Activated CD8-positive, alpha-beta memory T cell treated with anti-CD3 and anti-CD28 coated beads for 36 hours (primary cell): Measurements from ENCODE around the gene ANXA11. TPM values are rescaled to one million over a fixed set of nuclear protein-coding genes. Genes with fewer than 3 reads are reported as not detected.
"Not testable (repeated sequence)": the region's sequence is repeated elsewhere in the genome, so short reads cannot be mapped to it uniquely, and the experiment has no call there.

Experiments used
- CTCF ChIA-PET: fragments of 350-600 bp; sonication (Branson Sonifier 250); formaldehyde crosslinking; loops from one replicate; lab custom pipeline; 2021; ENCODE audit warnings: antibody characterized with exemption; lab: Charles Lee
- POLR2A ChIA-PET: fragments of 350-600 bp; sonication (Branson Sonifier 250); formaldehyde crosslinking; loops from one replicate; lab custom pipeline; 2021; ENCODE audit warnings: antibody characterized with exemption; lab: Charles Lee
- total RNA-seq, 2 experiments: library from RNA; stranded (reverse); gene quantifications; one replicate each; pipeline ENCODE4 v1.2.3, GENCODE V29; 2021

Gene ANXA11
- total RNA-seq, result 100 to 1,000 TPM; 195 to 208 TPM

- POLR2A ChIA-PET, result interaction anchor here (0.6 to 1.0 kb wide), 3 partner anchors 12 to 61 kb away, joined by 3 to 9 read pairs (median 3); no protein-coding TSS in a partner anchor
- CTCF ChIA-PET, result interaction anchor here (0.6 to 2.2 kb wide), 3 partner anchors 12 to 62 kb away, joined by 3 to 11 read pairs (median 4); no protein-coding TSS in a partner anchor
Measured at GRCh38 chr10:80205477-80206276, at the start of gene ANXA11. ANXA11 (minus strand) TSS chr10:80205537; CDS start chr10:80172861, 32,676 bp downstream.

DNA sequence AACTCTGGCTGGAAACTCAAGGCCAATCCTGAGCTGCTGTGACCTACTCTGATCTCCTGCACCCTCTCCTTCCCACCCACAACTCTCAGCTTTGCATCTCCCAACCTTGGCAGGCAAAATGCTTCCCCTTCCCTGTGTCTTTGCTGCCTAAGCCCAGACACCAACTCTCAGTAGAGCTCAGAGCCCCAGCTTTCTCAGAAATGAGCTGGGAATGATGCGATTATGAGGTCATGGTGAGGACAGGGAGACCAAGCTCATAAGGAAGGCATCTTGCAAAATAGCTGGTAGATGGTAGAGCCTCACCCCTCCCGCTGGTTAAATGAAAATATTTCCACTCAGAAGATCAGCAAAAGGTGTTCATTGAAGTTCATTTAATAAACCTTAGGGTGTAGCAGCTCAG, 49.4 kb upstream of the ANXA11 start:
- CTCF ChIA-PET, result not testable (repeated sequence)

DNA sequence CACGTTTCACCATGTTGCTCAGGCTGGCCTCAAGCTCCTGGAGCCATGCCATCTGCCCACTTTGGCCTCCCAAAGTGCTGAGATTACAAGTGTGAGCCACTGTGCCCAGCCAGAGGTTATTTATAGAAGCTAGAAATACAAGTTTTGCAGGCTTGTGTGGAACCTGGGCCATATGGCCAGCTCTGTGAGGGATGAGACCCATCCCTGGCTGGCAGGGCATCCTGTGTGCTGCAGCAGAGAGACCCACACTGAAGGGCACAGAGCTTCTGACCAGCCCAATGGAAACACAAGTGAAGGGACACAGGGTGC, 48.6 kb upstream of the ANXA11 start:
- POLR2A ChIA-PET, CTCF ChIA-PET: not testable (repeated sequence)

More for the DNA sequence above, 49.4 kb upstream of the ANXA11 start:
- POLR2A ChIA-PET, result not testable (repeated sequence)

DNA sequence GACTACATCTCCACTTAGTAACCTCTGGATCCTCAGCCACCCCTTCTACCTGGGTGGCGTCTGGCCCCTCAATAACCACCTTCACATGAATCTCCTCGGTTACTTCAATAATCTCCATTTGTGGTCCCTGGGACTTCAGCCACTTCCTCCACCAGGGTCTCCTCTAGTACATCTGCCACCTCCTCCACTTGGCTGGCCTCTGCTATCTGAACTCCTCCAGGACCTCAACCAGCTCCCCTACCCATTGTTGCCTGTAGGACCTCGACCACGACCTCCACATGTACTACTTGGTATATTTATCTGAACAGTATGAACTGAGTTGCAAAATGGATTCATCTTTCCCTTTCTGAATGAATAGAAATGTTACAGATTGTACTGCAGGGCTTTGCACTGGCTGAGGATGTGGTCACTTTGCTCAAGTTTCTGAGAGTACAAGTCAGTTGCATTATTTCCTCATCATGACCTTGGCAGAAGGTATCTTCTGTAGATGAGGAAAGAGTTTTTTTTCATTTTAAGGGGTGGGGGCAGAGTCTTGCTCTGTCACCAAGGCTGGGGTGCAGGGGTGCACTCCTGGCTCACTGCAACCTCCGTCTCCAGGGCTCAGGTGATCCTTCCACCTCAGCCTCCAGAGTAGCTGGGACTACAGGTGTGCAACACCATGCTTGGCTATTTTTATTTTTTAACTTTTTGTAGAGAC, 48.1 kb upstream of the ANXA11 start:
- ChIA-PET POLR2A (no interaction called here), CTCF (interaction anchor here (1.1 kb wide), 1 partner anchor 109 kb away, joined by 3 read pairs; no protein-coding TSS in a partner anchor)

- ChIA-PET POLR2A (no interaction called here), CTCF (interaction anchor here (1.1 kb wide), 1 partner anchor 108 kb away, joined by 3 read pairs; no protein-coding TSS in a partner anchor)
Measured at GRCh38 chr10:80252296-80252887, 47.1 kb upstream of the ANXA11 start.

DNA sequence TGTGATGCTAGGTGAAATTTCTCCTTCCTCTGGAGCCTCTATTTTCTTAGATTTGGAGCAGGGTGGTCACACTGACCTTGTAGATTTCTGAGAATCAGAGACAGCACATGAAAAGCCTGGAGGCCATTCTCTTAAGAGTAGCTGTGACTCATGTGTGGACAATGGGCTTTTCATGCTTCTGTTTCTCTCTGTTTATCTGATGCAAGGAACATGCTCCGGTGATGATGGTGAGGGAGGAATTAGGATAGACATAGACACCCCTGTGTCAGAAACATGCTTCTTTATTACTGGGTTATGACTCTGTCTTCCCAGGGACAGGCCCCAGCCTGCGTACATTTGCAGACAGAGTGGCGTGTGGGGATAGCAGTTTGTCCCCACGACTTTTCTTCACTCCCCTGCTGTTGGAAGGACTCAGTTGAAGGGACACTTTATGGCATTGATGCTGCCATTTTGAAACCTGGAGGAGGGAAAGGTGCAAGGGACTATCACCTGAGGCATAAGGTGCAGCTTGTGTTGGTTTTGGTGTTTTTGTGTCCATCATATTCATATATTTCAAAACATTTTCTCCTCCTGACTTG, 46.5 kb upstream of the ANXA11 start:
- CTCF ChIA-PET, POLR2A ChIA-PET: not testable (repeated sequence)

- POLR2A ChIA-PET, CTCF ChIA-PET: not testable (repeated sequence)
Measured at GRCh38 chr10:80250399-80250798, 45.1 kb upstream of the ANXA11 start.

DNA sequence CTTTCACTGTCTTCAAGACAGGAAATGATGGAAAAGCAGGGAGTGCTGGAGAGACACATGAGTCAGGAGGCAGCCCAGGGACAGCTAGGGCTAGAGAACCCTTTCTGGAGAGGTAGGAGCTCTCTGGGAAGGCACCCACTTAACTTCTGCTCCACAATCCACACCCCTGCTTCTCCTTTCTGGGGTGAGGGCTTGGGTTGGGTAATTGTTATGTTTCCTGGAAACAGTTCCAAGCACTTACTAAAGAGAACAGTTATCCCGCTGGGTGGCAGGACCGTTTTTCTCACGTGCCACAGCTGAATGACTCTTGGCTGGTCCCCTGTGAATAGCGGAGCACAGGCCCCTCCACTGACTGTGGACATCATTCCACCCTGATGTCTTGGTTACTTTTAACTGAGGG, 44.6 kb upstream of the ANXA11 start:
- CTCF ChIA-PET, POLR2A ChIA-PET: not testable (repeated sequence)

- CTCF ChIA-PET, POLR2A ChIA-PET: not testable (repeated sequence)
Measured at GRCh38 chr10:80247611-80248010, 42.3 kb upstream of the ANXA11 start.

DNA sequence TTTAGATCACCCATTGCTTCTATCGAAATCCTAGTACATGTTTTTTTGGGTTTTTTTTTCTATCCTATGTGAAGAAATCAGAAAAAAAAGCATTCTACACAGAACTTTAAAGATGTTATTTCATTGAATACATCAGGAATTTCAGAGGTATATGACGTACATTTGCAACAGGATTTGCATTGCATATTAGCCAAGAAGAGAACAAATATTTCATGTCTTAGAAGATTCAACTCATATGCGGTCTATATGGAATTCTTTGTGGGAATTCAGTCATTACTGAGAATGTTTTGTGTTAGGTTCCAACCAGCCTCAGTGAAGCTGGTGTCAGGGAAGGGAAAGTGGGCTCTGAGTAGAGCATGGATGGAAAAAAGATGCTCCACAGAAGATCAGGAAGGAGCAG, 39.0 kb upstream of the ANXA11 start:
- CTCF ChIA-PET, POLR2A ChIA-PET: not testable (repeated sequence)

- POLR2A ChIA-PET, CTCF ChIA-PET: not testable (repeated sequence)
Measured at GRCh38 chr10:80242341-80242740, 37.0 kb upstream of the ANXA11 start.

DNA sequence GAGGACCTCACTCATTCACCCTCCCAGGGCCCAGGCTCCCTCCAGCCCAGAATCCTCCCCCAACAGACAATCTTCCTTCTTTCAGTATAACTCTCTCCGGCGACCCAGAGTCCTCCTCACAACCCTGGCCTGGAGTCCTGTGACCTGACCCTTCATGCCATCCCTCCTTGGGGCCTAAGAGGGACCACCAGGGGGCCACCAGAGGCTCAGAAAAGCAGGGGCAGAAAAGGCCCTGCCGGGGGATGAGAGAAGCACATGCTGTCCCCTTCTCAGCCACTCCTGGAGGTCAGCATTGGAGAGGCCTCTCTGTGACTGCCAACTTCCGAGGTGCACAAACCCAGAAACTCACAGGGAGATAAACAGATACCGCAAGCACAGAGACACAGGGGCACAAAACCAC, 31.1 kb upstream of the ANXA11 start:
- CTCF ChIA-PET, POLR2A ChIA-PET: not testable (repeated sequence)

DNA sequence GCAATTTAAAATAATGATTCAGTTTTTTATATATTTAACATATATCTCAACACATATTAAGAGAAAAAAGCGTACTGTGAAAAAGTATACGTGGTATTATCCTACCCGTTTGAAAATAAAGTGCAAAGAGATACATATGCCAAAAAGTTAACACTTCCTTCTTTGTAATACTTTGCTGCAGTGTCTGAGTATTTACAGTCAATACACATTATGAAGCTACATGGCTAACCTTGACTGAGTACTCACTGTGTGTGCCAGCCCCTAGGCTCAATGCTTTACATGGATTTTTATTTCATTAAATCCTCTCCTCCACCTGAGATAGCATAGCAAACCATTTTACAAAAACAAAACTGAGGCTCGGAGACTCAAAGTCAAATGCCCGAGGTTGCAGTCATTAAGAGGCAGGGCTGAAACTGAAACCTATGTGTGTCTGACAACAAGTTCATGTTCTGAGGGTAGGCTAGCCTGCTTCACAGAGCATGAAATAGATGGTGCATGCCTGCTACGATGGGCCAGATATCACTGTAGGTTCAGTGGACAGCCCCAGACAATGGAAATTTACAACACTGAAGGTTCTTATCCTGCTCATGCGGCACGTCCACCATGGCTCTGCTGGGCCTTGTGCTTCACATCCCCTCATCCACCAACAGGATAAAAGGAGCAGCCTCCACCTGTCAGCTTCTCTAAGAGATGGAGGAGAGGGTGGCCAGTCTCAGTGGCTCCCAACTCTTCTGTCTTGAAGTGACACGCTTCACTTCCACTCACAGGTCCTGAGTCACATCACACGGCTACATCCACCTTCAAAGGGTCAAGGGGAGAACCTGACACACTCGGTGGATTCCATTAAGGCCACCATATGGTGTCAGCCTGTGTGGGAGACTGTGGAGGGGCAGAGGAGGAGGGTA, 29.2 kb upstream of the ANXA11 start:
- CTCF ChIA-PET, POLR2A ChIA-PET: not testable (repeated sequence)

GRCh38 chr10:80233871-80234270, 28.5 kb upstream of the ANXA11 start:
- CTCF ChIA-PET, POLR2A ChIA-PET: not testable (repeated sequence)

- CTCF ChIA-PET, POLR2A ChIA-PET: not testable (repeated sequence)
Measured at GRCh38 chr10:80226723-80227122, 21.4 kb upstream of the ANXA11 start.

GRCh38 chr10:80223031-80223419, 17.7 kb upstream of the ANXA11 start:
- POLR2A ChIA-PET, result not testable (repeated sequence)
- CTCF ChIA-PET, result interaction anchor here (1.0 to 3.1 kb wide), 4 partner anchors 67 to 115 kb away, joined by 4 to 43 read pairs (median 7); no protein-coding TSS in a partner anchor

DNA sequence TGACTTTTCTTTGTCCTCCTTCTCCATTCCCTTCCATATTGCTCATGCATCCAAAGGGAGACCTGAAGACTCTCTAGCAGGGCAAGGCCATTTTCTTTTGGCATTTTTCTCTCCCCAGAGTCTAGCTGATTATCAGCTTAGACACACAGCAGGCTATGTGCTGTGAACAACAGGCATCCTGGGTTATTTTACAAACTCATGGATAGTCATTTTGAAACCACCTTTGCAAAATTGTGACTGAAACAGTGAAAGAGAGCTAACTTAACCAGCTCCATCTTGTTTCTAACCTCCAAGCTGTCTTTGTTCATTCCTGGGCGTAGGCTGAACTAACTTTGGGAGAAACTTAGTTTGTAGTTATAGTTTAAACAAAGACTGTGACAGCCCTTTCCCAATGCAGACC, 13.5 kb upstream of the ANXA11 start:
- POLR2A ChIA-PET, CTCF ChIA-PET: not testable (repeated sequence)

DNA sequence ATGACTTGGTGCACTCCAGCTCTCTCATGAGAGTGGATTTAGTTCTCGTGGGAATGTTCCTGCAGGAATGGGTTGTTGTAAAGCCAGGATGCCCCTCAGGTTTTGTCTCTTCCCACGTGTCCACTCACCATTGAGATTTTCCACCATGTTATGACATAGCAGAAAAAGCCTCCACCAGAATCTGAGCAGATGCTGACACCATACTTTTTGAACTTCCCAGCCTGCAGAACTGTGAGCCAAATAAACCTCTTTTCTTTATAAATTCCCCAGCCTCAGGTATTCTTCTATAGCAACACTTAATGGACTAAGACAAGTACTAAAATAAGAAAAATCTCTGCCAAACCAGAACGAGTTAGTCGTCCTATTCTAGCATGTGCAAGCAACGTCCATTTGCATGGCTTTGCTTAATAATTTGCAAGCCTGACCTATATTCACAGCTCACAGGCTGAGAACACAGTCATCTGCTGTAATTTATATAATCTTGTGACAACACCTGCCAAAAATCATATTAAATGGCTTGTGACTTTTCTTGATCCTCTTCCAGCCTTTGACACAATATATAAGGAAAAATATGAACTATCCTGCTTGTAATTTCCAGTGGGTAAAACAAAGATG, 9.1 kb upstream of the ANXA11 start:
- CTCF ChIA-PET, POLR2A ChIA-PET: not testable (repeated sequence)
